Stomach (tissue), 4 donors: ENCODE results near the gene SLC5A11.

Experiments
- POLR2A ChIP-seq, 4 donors: fragments of 450-650 bp; IDR thresholded peaks; one replicate each; pipeline ENCODE4 v1.6.1; 2016; ENCODE audit warnings: antibody characterized with exemption in 4 of 4, control low read depth in 2 of 4, mild to moderate bottlenecking in 1 of 4, moderate library complexity in 1 of 4
- POLR2AphosphoS5 ChIP-seq, 3 donors: sonication (generic); formaldehyde crosslinking; IDR thresholded peaks; one replicate each; pipeline ENCODE4 v1.6.1; 2016; ENCODE audit warnings: antibody characterized with exemption in 3 of 3
- TF ChIP-seq, protein P1 (sequence below), 7 experiments: fragments of 450-650 bp in 4 of 7; fragments of 200-600 bp in 3 of 7; sonication (generic) in 3 of 7; IDR thresholded peaks; one replicate each; pipeline ENCODE4 v1.5.1; 2016 to 2019; ENCODE audit warnings: antibody characterized with exemption in 7 of 7, control low read depth in 2 of 7, mild to moderate bottlenecking in 1 of 7

- TF ChIP-seq, protein P1, sequence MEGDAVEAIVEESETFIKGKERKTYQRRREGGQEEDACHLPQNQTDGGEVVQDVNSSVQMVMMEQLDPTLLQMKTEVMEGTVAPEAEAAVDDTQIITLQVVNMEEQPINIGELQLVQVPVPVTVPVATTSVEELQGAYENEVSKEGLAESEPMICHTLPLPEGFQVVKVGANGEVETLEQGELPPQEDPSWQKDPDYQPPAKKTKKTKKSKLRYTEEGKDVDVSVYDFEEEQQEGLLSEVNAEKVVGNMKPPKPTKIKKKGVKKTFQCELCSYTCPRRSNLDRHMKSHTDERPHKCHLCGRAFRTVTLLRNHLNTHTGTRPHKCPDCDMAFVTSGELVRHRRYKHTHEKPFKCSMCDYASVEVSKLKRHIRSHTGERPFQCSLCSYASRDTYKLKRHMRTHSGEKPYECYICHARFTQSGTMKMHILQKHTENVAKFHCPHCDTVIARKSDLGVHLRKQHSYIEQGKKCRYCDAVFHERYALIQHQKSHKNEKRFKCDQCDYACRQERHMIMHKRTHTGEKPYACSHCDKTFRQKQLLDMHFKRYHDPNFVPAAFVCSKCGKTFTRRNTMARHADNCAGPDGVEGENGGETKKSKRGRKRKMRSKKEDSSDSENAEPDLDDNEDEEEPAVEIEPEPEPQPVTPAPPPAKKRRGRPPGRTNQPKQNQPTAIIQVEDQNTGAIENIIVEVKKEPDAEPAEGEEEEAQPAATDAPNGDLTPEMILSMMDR (IDR thresholded peaks at IDR 0.05): no peak
- TF ChIP-seq POLR2AphosphoS5 (IDR thresholded peaks at IDR 0.05): no peak
- TF ChIP-seq POLR2A (IDR thresholded peaks at IDR 0.05): no peak
Measured at GRCh38 chr16:24849641-24850040, 3.9 kb downstream of the SLC5A11 start.
